Measurements from ENCODE around the gene LEPR.

The LEPR gene

DNA sequence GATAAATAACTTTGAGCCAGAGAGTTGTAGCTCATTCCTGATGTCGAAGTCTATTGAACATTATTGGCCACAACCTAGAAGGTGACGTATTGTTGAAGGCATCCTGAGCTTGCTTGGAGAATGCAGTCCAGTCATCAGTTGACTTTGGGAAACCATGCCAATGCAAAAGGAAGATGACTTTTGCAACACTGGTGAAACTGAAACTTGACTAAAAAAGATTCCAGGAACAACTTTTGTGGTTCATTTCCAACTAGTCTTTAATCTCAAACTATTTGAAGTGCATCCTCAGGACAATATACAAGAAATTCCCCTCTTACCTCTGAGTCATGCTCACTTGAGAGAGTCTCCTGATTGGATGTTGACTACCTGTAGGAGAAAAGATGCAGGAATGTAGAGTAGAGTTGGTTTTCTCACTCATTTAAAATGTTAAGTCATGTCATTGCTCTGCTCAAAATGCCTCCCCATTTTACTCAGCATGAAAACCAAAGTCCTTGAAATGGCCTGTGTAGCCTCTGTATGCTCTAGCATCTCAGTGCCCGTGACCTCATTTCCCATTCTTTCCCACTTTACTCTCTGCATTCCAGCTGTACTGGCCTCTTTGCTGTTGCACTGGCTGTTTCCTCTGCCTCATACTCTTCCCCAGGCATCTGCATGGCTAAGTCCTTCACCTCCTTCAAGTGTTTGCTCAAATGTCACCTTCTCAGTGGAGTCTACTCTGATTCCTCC is 24.4 kb upstream of the LEPR start:
- H3K4me1 ChIP-seq (ENCODE audit: insufficient read depth, low read length, severe bottlenecking) = no peaks in the 10 kb centered on the region

DNA sequence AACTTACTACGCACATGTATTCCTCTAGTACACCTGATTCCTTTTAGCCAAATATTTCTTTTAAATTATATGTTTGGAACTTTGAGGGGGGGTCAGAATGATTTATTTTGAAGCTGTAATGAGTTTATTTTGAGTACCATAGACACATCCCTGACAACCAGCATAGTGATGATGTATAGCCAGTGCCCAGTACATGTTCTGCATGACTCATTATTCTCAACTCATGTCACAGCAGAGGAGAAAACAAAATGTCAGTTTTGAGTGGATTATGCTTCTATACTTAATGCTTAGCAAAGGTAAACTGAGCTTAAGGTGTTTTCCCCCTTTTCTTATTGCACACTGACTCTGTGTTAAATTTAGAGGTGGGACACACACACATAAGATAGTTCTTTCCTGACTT is 22.4 kb upstream of the LEPR start:
- Histone ChIP-seq H3K9ac (ENCODE audit: low read length) (no peak overlapping the region), H3K27me3 (ENCODE audit: insufficient read depth, low read length) (no peaks in the 10 kb centered on the region), H3K27ac (ENCODE audit: low read depth, low read length, poor library complexity, severe bottlenecking) (no peak overlapping the region), H3F3A (ENCODE audit: insufficient read depth, low read length) (no peaks in the 10 kb centered on the region), H4K20me1 (ENCODE audit: insufficient read depth, low read length) (no peaks in the 10 kb centered on the region), H3K4me1 (ENCODE audit: insufficient read depth, low read length, severe bottlenecking) (no peaks in the 10 kb centered on the region), H3K4me3 (ENCODE audit: low read depth, low read length, poor library complexity, severe bottlenecking) (no peak overlapping the region), H3K9me3 (ENCODE audit: low read length) (no peaks in the 10 kb centered on the region), H3K36me3 (ENCODE audit: insufficient read depth, low read length) (no peaks in the 10 kb centered on the region), H3K9me2 (ENCODE audit: low read depth, low read length) (no peaks in the 10 kb centered on the region), H2AFZ (ENCODE audit: low read length) (no peak overlapping the region), H3K79me2 (ENCODE audit: insufficient read depth, low read length) (no peaks in the 10 kb centered on the region), H3K4me2 (ENCODE audit: low read length) (no peak overlapping the region)
- TF ChIP-seq, protein P1, sequence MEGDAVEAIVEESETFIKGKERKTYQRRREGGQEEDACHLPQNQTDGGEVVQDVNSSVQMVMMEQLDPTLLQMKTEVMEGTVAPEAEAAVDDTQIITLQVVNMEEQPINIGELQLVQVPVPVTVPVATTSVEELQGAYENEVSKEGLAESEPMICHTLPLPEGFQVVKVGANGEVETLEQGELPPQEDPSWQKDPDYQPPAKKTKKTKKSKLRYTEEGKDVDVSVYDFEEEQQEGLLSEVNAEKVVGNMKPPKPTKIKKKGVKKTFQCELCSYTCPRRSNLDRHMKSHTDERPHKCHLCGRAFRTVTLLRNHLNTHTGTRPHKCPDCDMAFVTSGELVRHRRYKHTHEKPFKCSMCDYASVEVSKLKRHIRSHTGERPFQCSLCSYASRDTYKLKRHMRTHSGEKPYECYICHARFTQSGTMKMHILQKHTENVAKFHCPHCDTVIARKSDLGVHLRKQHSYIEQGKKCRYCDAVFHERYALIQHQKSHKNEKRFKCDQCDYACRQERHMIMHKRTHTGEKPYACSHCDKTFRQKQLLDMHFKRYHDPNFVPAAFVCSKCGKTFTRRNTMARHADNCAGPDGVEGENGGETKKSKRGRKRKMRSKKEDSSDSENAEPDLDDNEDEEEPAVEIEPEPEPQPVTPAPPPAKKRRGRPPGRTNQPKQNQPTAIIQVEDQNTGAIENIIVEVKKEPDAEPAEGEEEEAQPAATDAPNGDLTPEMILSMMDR (IDR thresholded peaks at IDR 0.05; ENCODE audit: low read length) = no peak
- no peak for TF ChIP-seq EZH2 (IDR thresholded peaks at IDR 0.05; ENCODE audit: borderline replicate concordance, low read length)

More for the DNA sequence above, 24.4 kb upstream of the LEPR start:
- Histone ChIP-seq H2AFZ (ENCODE audit: low read length) (no peak overlapping the region), H3K4me2 (ENCODE audit: low read length) (no peak overlapping the region), H3K9ac (ENCODE audit: low read length) (no peak overlapping the region), H3K36me3 (ENCODE audit: insufficient read depth, low read length) (no peaks in the 10 kb centered on the region), H3K79me2 (ENCODE audit: insufficient read depth, low read length) (no peaks in the 10 kb centered on the region), H3K27me3 (ENCODE audit: insufficient read depth, low read length) (no peaks in the 10 kb centered on the region), H3K4me3 (ENCODE audit: low read depth, low read length, poor library complexity, severe bottlenecking) (no peak overlapping the region), H4K20me1 (ENCODE audit: insufficient read depth, low read length) (no peaks in the 10 kb centered on the region), H3F3A (ENCODE audit: insufficient read depth, low read length) (no peaks in the 10 kb centered on the region), H3K9me3 (ENCODE audit: low read length) (no peaks in the 10 kb centered on the region), H3K27ac (ENCODE audit: low read depth, low read length, poor library complexity, severe bottlenecking) (no peak overlapping the region), H3K9me2 (ENCODE audit: low read depth, low read length) (no peaks in the 10 kb centered on the region)
- TF ChIP-seq, protein P1 (IDR thresholded peaks at IDR 0.05; ENCODE audit: low read length) = no peak
- TF ChIP-seq EZH2 (IDR thresholded peaks at IDR 0.05; ENCODE audit: borderline replicate concordance, low read length) = no peak

DNA sequence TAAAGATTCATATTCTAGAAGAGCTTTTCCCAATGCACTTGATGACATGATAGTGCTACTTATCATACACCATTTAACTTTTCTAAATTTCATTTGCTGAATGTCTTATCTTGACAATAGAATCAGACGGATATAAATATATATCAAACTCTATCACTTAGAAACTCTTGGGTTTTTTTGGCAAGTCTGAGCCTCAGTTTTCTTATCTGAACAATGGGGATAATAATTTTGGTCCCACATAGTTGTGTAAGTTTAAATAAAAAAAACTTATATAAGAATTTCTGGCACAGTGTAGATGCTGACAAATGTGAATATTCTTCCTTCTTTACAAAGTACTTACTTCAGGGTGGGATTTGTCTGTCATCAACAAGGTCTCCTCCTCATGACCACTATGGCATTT is 21.5 kb upstream of the LEPR start:
- no peak overlapping the region for H3K4me2 ChIP-seq (ENCODE audit: low read length)
- no peak overlapping the region for H2AFZ ChIP-seq (ENCODE audit: low read length)
- H4K20me1 ChIP-seq (ENCODE audit: insufficient read depth, low read length) = no peaks in the 10 kb centered on the region
- H3K9ac ChIP-seq (ENCODE audit: low read length) = no peak overlapping the region
- no peaks in the 10 kb centered on the region for H3K27me3 ChIP-seq (ENCODE audit: insufficient read depth, low read length)
- H3K4me1 ChIP-seq (ENCODE audit: insufficient read depth, low read length, severe bottlenecking) = no peaks in the 10 kb centered on the region
- H3K79me2 ChIP-seq (ENCODE audit: insufficient read depth, low read length) = no peaks in the 10 kb centered on the region
- no peak overlapping the region for H3K27ac ChIP-seq (ENCODE audit: low read depth, low read length, poor library complexity, severe bottlenecking)
- H3K36me3 ChIP-seq (ENCODE audit: insufficient read depth, low read length) = no peaks in the 10 kb centered on the region
- no peaks in the 10 kb centered on the region for H3K9me2 ChIP-seq (ENCODE audit: low read depth, low read length)
- H3F3A ChIP-seq (ENCODE audit: insufficient read depth, low read length) = no peaks in the 10 kb centered on the region
- TF ChIP-seq, protein P1 (IDR thresholded peaks at IDR 0.05; ENCODE audit: low read length) = no peak
- TF ChIP-seq EZH2 (IDR thresholded peaks at IDR 0.05; ENCODE audit: borderline replicate concordance, low read length) = no peak
- H3K9me3 ChIP-seq (ENCODE audit: low read length) = no peaks in the 10 kb centered on the region
- H3K4me3 ChIP-seq (ENCODE audit: low read depth, low read length, poor library complexity, severe bottlenecking) = no peak overlapping the region
